Transverse colon (tissue), 3 donors: ENCODE results near the gene SHPK.

Experiments
- CTCF ChIP-seq, 5 experiments: fragments of 200-600 bp in 3 of 5; fragments of 450-650 bp in 2 of 5; sonication (generic) in 3 of 5; IDR thresholded peaks; 1 replicate in 2 of 5; 2 replicates in 3 of 5; pipeline ENCODE4 v1.5.1; 2016 to 2017; ENCODE audit warnings: antibody characterized with exemption in 5 of 5, inconsistent platforms in 3 of 5, mild to moderate bottlenecking in 2 of 5, moderate library complexity in 1 of 5
- EP300 ChIP-seq: sonication (generic); formaldehyde crosslinking; IDR thresholded peaks from one replicate; pipeline ENCODE4 v1.6.1; 2017; ENCODE audit warnings: antibody characterized with exemption, low read depth
- POLR2A ChIP-seq: fragments of 450-650 bp; IDR thresholded peaks from one replicate; pipeline ENCODE4 v1.6.1; 2016; ENCODE audit warnings: antibody characterized with exemption, mild to moderate bottlenecking, moderate library complexity

GRCh38 chr17:3582915-3583314, 53.1 kb downstream of the SHPK start:
- TF ChIP-seq EP300 (no peak), CTCF (IDR thresholded peaks at IDR 0.05) (no peak), POLR2A (no peak)
